C4-2B (cell line): ENCODE results near the gene RHOXF2B.

Experiments
- CTCF ChIP-seq: fragments of 450-650 bp; conservative IDR thresholded peaks from 2 replicates; pipeline ENCODE4 v1.5.1; 2017; ENCODE audit warnings: mild to moderate bottlenecking
- ZFX ChIP-seq: fragments of 450-650 bp; IDR thresholded peaks from 2 replicates; pipeline ENCODE4 v1.6.1; 2017

GRCh38 chrX:120022763-120023162, 54.7 kb downstream of the RHOXF2B start:
- no peak for TF ChIP-seq CTCF
- TF ChIP-seq ZFX: no peak
